ENCODE data around the gene RUNX2. TPM values are rescaled to one million over a fixed set of nuclear protein-coding genes. Genes with fewer than 3 reads are reported as not detected.

Gene RUNX2
- total and polyA plus RNA-seq, 12 donors, result 0.28 to 4.5 (median 1.8) TPM

DNA sequence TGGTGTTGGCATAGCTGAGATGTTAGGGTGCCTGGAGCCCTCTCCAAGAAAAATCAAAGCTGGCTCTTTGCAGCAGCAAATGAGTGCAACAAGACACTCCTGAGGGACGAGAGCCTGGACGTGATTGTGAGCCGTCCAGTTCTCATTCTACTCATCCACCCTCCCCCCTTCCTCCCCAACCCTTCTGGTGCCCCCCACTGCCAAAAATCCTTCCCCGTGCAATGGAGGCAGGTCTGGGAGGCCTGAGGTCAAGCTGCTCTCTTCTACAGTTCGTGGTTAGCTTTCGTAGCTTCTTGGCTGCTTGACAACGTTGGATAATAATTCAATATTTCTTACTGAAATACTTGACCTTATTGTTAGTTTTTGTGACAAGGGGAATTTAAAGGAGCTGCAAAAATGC is 234.9 kb downstream of the RUNX2 start:
- WGBS, 4 donors, result 28 to 47% (median 38%) methylated on average over 7 of the region's 7 CpGs
- Histone ChIP-seq H3K4me3 (no peak overlapping the region), H3K36me3 (replicated peaks in 1 of 2) (no peaks in the 10 kb centered on the region), H3K27ac (no peak overlapping the region), H3K9me3 (replicated peaks in 1 of 3) (no peaks in the 10 kb centered on the region), H3K27me3 (no peaks in the 10 kb centered on the region), H3K4me1 (replicated peaks in 1 of 2) (no peaks in the 10 kb centered on the region)
- no peak for DNase-seq
- intact Hi-C loops (cut with DNase I), result no loop called here
- TF ChIP-seq, protein P1, sequence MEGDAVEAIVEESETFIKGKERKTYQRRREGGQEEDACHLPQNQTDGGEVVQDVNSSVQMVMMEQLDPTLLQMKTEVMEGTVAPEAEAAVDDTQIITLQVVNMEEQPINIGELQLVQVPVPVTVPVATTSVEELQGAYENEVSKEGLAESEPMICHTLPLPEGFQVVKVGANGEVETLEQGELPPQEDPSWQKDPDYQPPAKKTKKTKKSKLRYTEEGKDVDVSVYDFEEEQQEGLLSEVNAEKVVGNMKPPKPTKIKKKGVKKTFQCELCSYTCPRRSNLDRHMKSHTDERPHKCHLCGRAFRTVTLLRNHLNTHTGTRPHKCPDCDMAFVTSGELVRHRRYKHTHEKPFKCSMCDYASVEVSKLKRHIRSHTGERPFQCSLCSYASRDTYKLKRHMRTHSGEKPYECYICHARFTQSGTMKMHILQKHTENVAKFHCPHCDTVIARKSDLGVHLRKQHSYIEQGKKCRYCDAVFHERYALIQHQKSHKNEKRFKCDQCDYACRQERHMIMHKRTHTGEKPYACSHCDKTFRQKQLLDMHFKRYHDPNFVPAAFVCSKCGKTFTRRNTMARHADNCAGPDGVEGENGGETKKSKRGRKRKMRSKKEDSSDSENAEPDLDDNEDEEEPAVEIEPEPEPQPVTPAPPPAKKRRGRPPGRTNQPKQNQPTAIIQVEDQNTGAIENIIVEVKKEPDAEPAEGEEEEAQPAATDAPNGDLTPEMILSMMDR (IDR thresholded peaks at IDR 0.05), result no peak
- no peak for TF ChIP-seq POLR2A (IDR thresholded peaks at IDR 0.05)

DNA sequence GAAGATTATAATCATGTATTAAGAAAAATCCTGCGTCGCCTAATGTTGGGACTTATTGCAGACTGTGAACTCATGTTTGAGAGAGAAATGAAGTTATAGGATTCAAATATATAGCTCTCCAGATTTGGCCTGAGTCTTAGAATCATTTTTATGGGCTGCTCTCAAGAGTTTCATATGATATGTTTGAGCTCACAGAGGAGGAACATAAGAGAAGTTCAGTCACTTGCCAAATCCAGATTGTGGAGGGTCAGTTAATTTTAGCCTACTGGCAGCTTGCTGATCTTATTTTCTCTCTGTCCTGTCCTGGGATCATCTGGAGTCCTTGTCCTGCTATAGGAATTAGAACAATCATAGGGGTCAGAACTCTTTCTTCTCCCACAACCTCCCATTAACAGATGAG is 235.7 kb downstream of the RUNX2 start:
- no peak overlapping the region for H3K27ac ChIP-seq
- H3K4me1 ChIP-seq (replicated peaks in 1 of 2), result no peaks in the 10 kb centered on the region
- 71 to 89% (median 77%) methylated on average over 2 of the region's 2 CpGs for WGBS, 4 donors
- H3K36me3 ChIP-seq (replicated peaks in 1 of 2), result no peaks in the 10 kb centered on the region
- no peaks in the 10 kb centered on the region for H3K9me3 ChIP-seq (replicated peaks in 1 of 3)
- no peak for DNase-seq
- TF ChIP-seq, protein P1 (IDR thresholded peaks at IDR 0.05), result no peak
- no peak for TF ChIP-seq POLR2A (IDR thresholded peaks at IDR 0.05)
- intact Hi-C loops (cut with DNase I), result no loop called here
- no peaks in the 10 kb centered on the region for H3K27me3 ChIP-seq
- H3K4me3 ChIP-seq, result no peak overlapping the region

DNA sequence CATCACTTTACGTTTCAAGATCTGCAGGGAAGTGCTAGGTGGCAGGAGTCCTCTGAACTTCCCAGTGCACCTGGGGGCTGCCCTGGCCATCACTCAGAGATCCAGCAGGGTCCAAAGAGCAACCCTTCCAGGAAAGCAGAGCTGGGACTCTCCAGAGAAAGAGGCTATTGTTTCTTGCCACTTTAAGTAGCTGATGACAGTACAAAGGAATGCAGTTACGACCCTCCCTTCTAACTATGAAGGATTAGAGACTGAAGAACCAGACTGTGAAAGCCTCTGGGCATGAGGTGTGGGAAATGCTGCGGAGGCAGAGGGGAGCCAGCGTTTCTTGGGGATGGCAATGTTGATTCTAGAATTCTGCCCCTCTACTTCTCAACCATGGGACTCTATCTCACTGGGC is 238.8 kb downstream of the RUNX2 start:
- H3K27me3 ChIP-seq, result no peaks in the 10 kb centered on the region
- H3K4me3 ChIP-seq, result no peak overlapping the region
- H3K9me3 ChIP-seq (replicated peaks in 1 of 3), result no peaks in the 10 kb centered on the region
- no peak overlapping the region for H3K27ac ChIP-seq
- 67 to 81% (median 70%) methylated on average over 4 of the region's 4 CpGs for WGBS, 4 donors
- TF ChIP-seq, protein P1 (IDR thresholded peaks at IDR 0.05), result no peak
- no peak for TF ChIP-seq POLR2A (IDR thresholded peaks at IDR 0.05)
- DNase-seq, result no peak
- H3K4me1 ChIP-seq (replicated peaks in 1 of 2), result no peaks in the 10 kb centered on the region
- intact Hi-C loops (cut with DNase I), result no loop called here
- H3K36me3 ChIP-seq (replicated peaks in 1 of 2), result no peaks in the 10 kb centered on the region

DNA sequence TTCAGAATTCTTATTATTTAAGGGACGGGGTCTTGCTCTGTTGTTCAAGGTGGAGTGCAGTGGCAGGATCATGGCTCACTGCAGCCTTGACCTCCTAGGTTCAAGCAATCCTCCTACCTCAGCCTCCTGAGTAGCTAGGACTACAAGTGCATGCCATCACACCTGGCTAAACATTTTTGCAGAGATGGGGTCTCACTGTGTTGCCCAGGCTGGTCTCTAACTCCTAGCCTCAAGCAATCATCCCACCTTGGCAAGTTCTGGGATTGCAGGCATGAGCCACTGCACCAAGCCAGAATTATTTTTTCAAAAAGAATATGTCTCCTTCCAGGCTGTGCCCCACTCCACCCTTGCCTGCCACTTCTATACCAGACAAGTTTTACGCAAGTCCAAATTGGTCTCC is 239.7 kb downstream of the RUNX2 start:
- Histone ChIP-seq H3K4me1 (replicated peaks in 1 of 2) (no peaks in the 10 kb centered on the region), H3K27ac (no peak overlapping the region), H3K27me3 (no peaks in the 10 kb centered on the region), H3K9me3 (replicated peaks in 1 of 3) (no peaks in the 10 kb centered on the region), H3K4me3 (no peak overlapping the region), H3K36me3 (replicated peaks in 1 of 2) (no peaks in the 10 kb centered on the region)
- WGBS, 4 donors, result 93 to 96% (median 95%) methylated on average over 2 of the region's 2 CpGs
- intact Hi-C loops (cut with DNase I), result no loop called here
- TF ChIP-seq, protein P1 (IDR thresholded peaks at IDR 0.05), result no peak
- no peak for DNase-seq
